ENCODE results near the gene ADGRG3. TPM values are rescaled to one million over a fixed set of nuclear protein-coding genes. Genes with fewer than 3 reads are reported as not detected.

The ADGRG3 gene
- total and polyA plus RNA-seq, 2 donors (not counting 1 experiment from before 2014, with no cell fraction given) = not detected

GRCh38 chr16:57637020-57637419 lies 31.1 kb upstream of the ADGRG3 start:
- no peaks in the 10 kb centered on the region for H3K4me1 ChIP-seq (ENCODE audit: control insufficient read depth in 2 of 2, insufficient read depth in 2 of 2, low read length in 2 of 2)
- no peak overlapping the region for H3K9ac ChIP-seq (ENCODE audit: low read length)
- no peaks in the 10 kb centered on the region for H4K20me1 ChIP-seq (ENCODE audit: control insufficient read depth, insufficient read depth, low read length, poor library complexity, severe bottlenecking)
- Mint-ChIP-seq H3K27ac (no peak overlapping the region), H3K4me3 (no peak overlapping the region), H3K9me3 (ENCODE audit: insufficient read depth) (no peaks in the 10 kb centered on the region), H3K4me1 (no peaks in the 10 kb centered on the region), H3K27me3 (peaks cover 15% of the 10 kb centered on the region)
- CTCF ChIA-PET = no interaction called here
- no peak overlapping the region for H3K27ac ChIP-seq (ENCODE audit: low read length in 2 of 2)
- H3K79me2 ChIP-seq (ENCODE audit: control insufficient read depth, insufficient read depth, low read length) = no peaks in the 10 kb centered on the region
- no peak overlapping the region for H2AFZ ChIP-seq (ENCODE audit: insufficient read depth, low read depth, low read length, poor library complexity, severe bottlenecking)
- intact Hi-C loops (cut with micrococcal nuclease) = no loop called here
- peaks cover 0 to 14% (median 3%) of the 10 kb centered on the region in 4 experiments for H3K27me3 ChIP-seq (replicated peaks in 1 of 4; ENCODE audit: control extremely low read depth in 1 of 4, control insufficient read depth in 3 of 4, insufficient read depth in 4 of 4, low read length in 3 of 4)
- no peak for ATAC-seq (ENCODE audit: low read depth)
- no peak overlapping the region for H3K4me2 ChIP-seq (replicated peaks; ENCODE audit: low read depth, low read length, poor library complexity, severe bottlenecking)
- no peak overlapping the region for H3K4me3 ChIP-seq (ENCODE audit: control extremely low read depth in 1 of 5, extremely low read depth in 1 of 5, insufficient read depth in 1 of 5, low read depth in 2 of 5, low read length in 4 of 5)
- no peaks in the 10 kb centered on the region for H3K36me3 ChIP-seq (replicated peaks in 1 of 2; ENCODE audit: control extremely low read depth in 1 of 2, control insufficient read depth in 1 of 2, extremely low read depth in 1 of 2, insufficient read depth in 2 of 2, low read length in 1 of 2)
- POLR2A ChIA-PET = no interaction called here
- no peak for DNase-seq
- H3K9me3 ChIP-seq (ENCODE audit: control extremely low read depth in 1 of 3, control insufficient read depth in 2 of 3, insufficient read depth in 1 of 3, low read length in 2 of 3) = peaks cover 0 to 4% (median 0%) of the 10 kb centered on the region in 3 donors
- TF ChIP-seq CTCF (IDR thresholded peaks at IDR 0.05) (no peak), EZH2 (IDR thresholded peaks at IDR 0.05; ENCODE audit: borderline replicate concordance, insufficient read depth, low read depth, low read length, poor library complexity, severe bottlenecking) (no peak)
- 83% methylated on average over 4 of the region's 8 CpGs for WGBS (ENCODE audit: insufficient coverage)

GRCh38 chr16:57637424-57637823 lies 30.7 kb upstream of the ADGRG3 start:
- no peak overlapping the region for H3K4me3 ChIP-seq (ENCODE audit: control extremely low read depth in 1 of 5, extremely low read depth in 1 of 5, insufficient read depth in 1 of 5, low read depth in 2 of 5, low read length in 4 of 5)
- Mint-ChIP-seq H3K4me1 (no peaks in the 10 kb centered on the region), H3K4me3 (no peak overlapping the region), H3K27me3 (peaks cover 15% of the 10 kb centered on the region), H3K9me3 (ENCODE audit: insufficient read depth) (no peaks in the 10 kb centered on the region), H3K27ac (no peak overlapping the region)
- ChIA-PET POLR2A (no interaction called here), CTCF (interaction anchor here (1.1 kb wide), 1 partner anchor 10 kb away, joined by 3 read pairs; no protein-coding TSS in a partner anchor)
- intact Hi-C loops (cut with micrococcal nuclease) = no loop called here
- ATAC-seq (ENCODE audit: low read depth) = no peak
- H3K9ac ChIP-seq (ENCODE audit: low read length) = no peak overlapping the region
- WGBS (ENCODE audit: insufficient coverage) = 33% methylated on average over 4 of the region's 8 CpGs
- H3K4me1 ChIP-seq (ENCODE audit: control insufficient read depth in 2 of 2, insufficient read depth in 2 of 2, low read length in 2 of 2) = no peaks in the 10 kb centered on the region
- H3K4me2 ChIP-seq (replicated peaks; ENCODE audit: low read depth, low read length, poor library complexity, severe bottlenecking) = no peak overlapping the region
- H3K9me3 ChIP-seq (ENCODE audit: control extremely low read depth in 1 of 3, control insufficient read depth in 2 of 3, insufficient read depth in 1 of 3, low read length in 2 of 3) = peaks cover 0 to 4% (median 0%) of the 10 kb centered on the region in 3 donors
- H3K36me3 ChIP-seq (replicated peaks in 1 of 2; ENCODE audit: control extremely low read depth in 1 of 2, control insufficient read depth in 1 of 2, extremely low read depth in 1 of 2, insufficient read depth in 2 of 2, low read length in 1 of 2) = no peaks in the 10 kb centered on the region
- H4K20me1 ChIP-seq (ENCODE audit: control insufficient read depth, insufficient read depth, low read length, poor library complexity, severe bottlenecking) = no peaks in the 10 kb centered on the region
- no peaks in the 10 kb centered on the region for H3K79me2 ChIP-seq (ENCODE audit: control insufficient read depth, insufficient read depth, low read length)
- no peak overlapping the region for H2AFZ ChIP-seq (ENCODE audit: insufficient read depth, low read depth, low read length, poor library complexity, severe bottlenecking)
- no peak overlapping the region for H3K27ac ChIP-seq (ENCODE audit: low read length in 2 of 2)
- no peak for TF ChIP-seq EZH2 (IDR thresholded peaks at IDR 0.05; ENCODE audit: borderline replicate concordance, insufficient read depth, low read depth, low read length, poor library complexity, severe bottlenecking)
- H3K27me3 ChIP-seq (replicated peaks in 1 of 4; ENCODE audit: control extremely low read depth in 1 of 4, control insufficient read depth in 3 of 4, insufficient read depth in 4 of 4, low read length in 3 of 4) = peaks cover 0 to 14% (median 2%) of the 10 kb centered on the region in 4 experiments
- DNase-seq = no peak
